ENCODE data around the gene KSR2.

KSR2 gene

GRCh38 chr12:117821480-117822175 lies 147.2 kb downstream of the KSR2 start:
- no peak for DNase-seq (ENCODE audit: low spot score)
- in situ Hi-C loops (cut with MboI; ENCODE audit: low pct_unique_long_range_greater_than_20kb, low sequenced_read_pairs, unreplicated experiment), result loop anchor here (25.0 kb wide), 1 partner anchor 434 kb away; no protein-coding TSS in a partner anchor
- TF ChIP-seq CTCF (IDR thresholded peaks at IDR 0.05; ENCODE audit: extremely low read depth, insufficient read depth, missing control alignments), result no peak

GRCh38 chr12:117820216-117820907 lies 148.4 kb downstream of the KSR2 start:
- in situ Hi-C loops (cut with MboI; ENCODE audit: low pct_unique_long_range_greater_than_20kb, low sequenced_read_pairs, unreplicated experiment), result loop anchor here (25.0 kb wide), 1 partner anchor 433 kb away; no protein-coding TSS in a partner anchor
- DNase-seq (ENCODE audit: low spot score), result no peak
- TF ChIP-seq CTCF (IDR thresholded peaks at IDR 0.05; ENCODE audit: extremely low read depth, insufficient read depth, missing control alignments), result no peak

GRCh38 chr12:117819160-117819559 lies 149.6 kb downstream of the KSR2 start:
- no peak for DNase-seq (ENCODE audit: low spot score)
- in situ Hi-C loops (cut with MboI; ENCODE audit: low pct_unique_long_range_greater_than_20kb, low sequenced_read_pairs, unreplicated experiment), result loop anchor here (25.0 kb wide), 1 partner anchor 432 kb away; no protein-coding TSS in a partner anchor
- no peak for TF ChIP-seq CTCF (IDR thresholded peaks at IDR 0.05; ENCODE audit: extremely low read depth, insufficient read depth, missing control alignments)

- DNase-seq (ENCODE audit: low spot score), result no peak
- in situ Hi-C loops (cut with MboI; ENCODE audit: low pct_unique_long_range_greater_than_20kb, low sequenced_read_pairs, unreplicated experiment), result loop anchor here (25.0 kb wide), 1 partner anchor 431 kb away; no protein-coding TSS in a partner anchor
- TF ChIP-seq CTCF (IDR thresholded peaks at IDR 0.05; ENCODE audit: extremely low read depth, insufficient read depth, missing control alignments), result no peak
Observed at GRCh38 chr12:117818400-117818799, 150.4 kb downstream of the KSR2 start.

GRCh38 chr12:117809509-117809908 lies 159.3 kb downstream of the KSR2 start:
- in situ Hi-C loops (cut with MboI; ENCODE audit: low pct_unique_long_range_greater_than_20kb, low sequenced_read_pairs, unreplicated experiment), result loop anchor here (25.0 kb wide), 1 partner anchor 422 kb away; no protein-coding TSS in a partner anchor
- DNase-seq (ENCODE audit: low spot score), result no peak
- TF ChIP-seq CTCF (IDR thresholded peaks at IDR 0.05; ENCODE audit: extremely low read depth, insufficient read depth, missing control alignments), result no peak

- TF ChIP-seq CTCF (IDR thresholded peaks at IDR 0.05; ENCODE audit: extremely low read depth, insufficient read depth, missing control alignments), result no peak
- in situ Hi-C loops (cut with MboI; ENCODE audit: low pct_unique_long_range_greater_than_20kb, low sequenced_read_pairs, unreplicated experiment), result loop anchor here (25.0 kb wide), 1 partner anchor 421 kb away; no protein-coding TSS in a partner anchor
Observed at GRCh38 chr12:117807946-117808345, 160.8 kb downstream of the KSR2 start.

More at GRCh38 chr12:117807946-117808345, 160.8 kb downstream of the KSR2 start:
- no peak for DNase-seq (ENCODE audit: low spot score)
